K562 (cell line): ENCODE data around the gene AREL1. TPM values are rescaled to one million over a fixed set of nuclear protein-coding genes. Genes with fewer than 3 reads are reported as not detected.

Experiments used
- BACH1 ChIP-seq: fragments of 200-800 bp; sonication (Bioruptor generic); IDR thresholded peaks from 2 replicates; pipeline ENCODE4 v1.6.1; 2016; ENCODE audit warnings: missing genetic modification characterization, missing compliant biosample characterization
- CHCHD3 ChIP-seq: fragments of 250-450 bp; sonication (Bioruptor Pico); IDR thresholded peaks from 2 replicates; pipeline ENCODE4 v2.1.2; 2022; ENCODE audit warnings: mild to moderate bottlenecking
- CREM ChIP-seq: IDR thresholded peaks from 2 replicates; pipeline ENCODE4 v1.6.1; 2014; ENCODE audit warnings: antibody characterized with exemption, low read depth
- FOSL1 ChIP-seq: fragments of 200-800 bp; sonication (Bioruptor generic); conservative IDR thresholded peaks from 2 replicates; pipeline ENCODE4 v1.6.1; 2016; ENCODE audit warnings: missing genetic modification characterization, missing compliant biosample characterization
- FOXP4 ChIP-seq: sonication (generic); formaldehyde crosslinking; IDR thresholded peaks from 2 replicates; pipeline ENCODE4 v1.8.0; 2022; ENCODE audit warnings: mild to moderate bottlenecking, missing genetic modification reagents, borderline replicate concordance
- KDM1A ChIP-seq, 2 experiments: fragments of 450-650 bp; IDR thresholded peaks; 2 replicates each; pipeline ENCODE4 v1.6.1; 2016; ENCODE audit warnings: mild to moderate bottlenecking in 2 of 2
- KLF10 ChIP-seq: fragments of 250-450 bp; sonication (Bioruptor Pico); IDR thresholded peaks from 2 replicates; pipeline ENCODE4 v1.6.1; 2021; ENCODE audit warnings: matching md5 sums
- L3MBTL2 ChIP-seq: fragments of 450-650 bp; IDR thresholded peaks from 2 replicates; pipeline ENCODE4 v1.6.1; 2016; ENCODE audit warnings: mild to moderate bottlenecking, moderate library complexity
- LCOR ChIP-seq: sonication (generic); formaldehyde crosslinking; IDR thresholded peaks from 2 replicates; pipeline ENCODE4 v1.8.0; 2022; ENCODE audit warnings: mild to moderate bottlenecking, missing genetic modification reagents
- NFIC ChIP-seq: fragments of 450-650 bp; IDR thresholded peaks from 2 replicates; pipeline ENCODE4 v1.6.1; 2017; ENCODE audit warnings: mild to moderate bottlenecking, inconsistent platforms
- NRF1 ChIP-seq, 2 experiments: fragments of 450-650 bp; IDR thresholded peaks in 1 of 2; conservative IDR thresholded peaks in 1 of 2; 2 replicates each; pipeline ENCODE4 v1.6.1; 2014; ENCODE audit warnings: mild to moderate bottlenecking in 2 of 2
- POLR2G ChIP-seq: fragments of 200-400 bp; formaldehyde crosslinking; IDR thresholded peaks from 2 replicates; pipeline ENCODE4 v1.6.1; 2017; ENCODE audit warnings: low read depth, mild to moderate bottlenecking, antibody characterized with exemption, low read length, moderate library complexity
- SETDB1 ChIP-seq: IDR thresholded peaks from one replicate; pipeline ENCODE4 v1.6.1; 2012; ENCODE audit warnings: low read length, control low read depth, inconsistent platforms
- SMARCA5 ChIP-seq: fragments of 450-650 bp; IDR thresholded peaks from 2 replicates; pipeline ENCODE4 v1.6.1; 2016
- STAG1 ChIP-seq: sonication (generic); formaldehyde crosslinking; IDR thresholded peaks from 2 replicates; pipeline ENCODE4 v1.5.0; 2020; ENCODE audit warnings: missing genetic modification reagents, borderline replicate concordance
- THRAP3 ChIP-seq: fragments of 450-650 bp; IDR thresholded peaks from 2 replicates; pipeline ENCODE4 v1.6.1; 2016; ENCODE audit warnings: mild to moderate bottlenecking, inconsistent platforms, borderline replicate concordance
- USF2 ChIP-seq: sonication (generic); formaldehyde crosslinking; IDR thresholded peaks from 2 replicates; pipeline ENCODE4 v1.5.0; 2020; ENCODE audit warnings: missing genetic modification reagents
- XRCC5 ChIP-seq: fragments of 200-400 bp; formaldehyde crosslinking; IDR thresholded peaks from 2 replicates; pipeline ENCODE4 v1.6.1; 2017; ENCODE audit warnings: low read depth, mild to moderate bottlenecking, low read length
- ZFX ChIP-seq: sonication (generic); formaldehyde crosslinking; IDR thresholded peaks from 2 replicates; pipeline ENCODE4 v1.8.0; 2022; ENCODE audit warnings: mild to moderate bottlenecking, missing genetic modification reagents, moderate library complexity
- ZNF212 ChIP-seq: fragments of 450-650 bp; formaldehyde crosslinking; IDR thresholded peaks from 2 replicates; pipeline ENCODE4 v1.4.0; 2020; ENCODE audit warnings: mild to moderate bottlenecking
- ZNF408 ChIP-seq: fragments of 250-450 bp; sonication (Bioruptor Pico); IDR thresholded peaks from 2 replicates; pipeline ENCODE4 v1.4.0; 2020; ENCODE audit warnings: low read depth, mild to moderate bottlenecking, moderate library complexity
- ZNF507 ChIP-seq: conservative IDR thresholded peaks from 2 replicates; pipeline ENCODE4 v1.6.1; 2017; ENCODE audit warnings: missing genetic modification characterization, missing compliant biosample characterization
- ZNF583 ChIP-seq: fragments of 250-450 bp; sonication (Bioruptor Pico); IDR thresholded peaks from 2 replicates; pipeline ENCODE4 v1.4.0; 2020
- ZNF696 ChIP-seq: fragments of 250-450 bp; sonication (Bioruptor Pico); conservative IDR thresholded peaks from 2 replicates; pipeline ENCODE4 v1.4.0; 2020; ENCODE audit warnings: mild to moderate bottlenecking, moderate library complexity
- ZNF699 ChIP-seq: fragments of 250-450 bp; sonication (Bioruptor Pico); IDR thresholded peaks from 2 replicates; pipeline ENCODE4 v1.8.0; 2021; ENCODE audit warnings: mild to moderate bottlenecking, moderate library complexity; ENCODE audit not compliant: insufficient replicate concordance
- ZNF764 ChIP-seq: fragments of 250-450 bp; sonication (Bioruptor Pico); IDR thresholded peaks from 2 replicates; pipeline ENCODE4 v1.4.0; 2020; ENCODE audit warnings: low read depth, mild to moderate bottlenecking, moderate library complexity
- polyA plus RNA-seq, 8 experiments: library from polyadenylated mRNA; depleted of rRNA in 4 of 8; stranded (reverse) in 5 of 8; unstranded in 3 of 8; fragments of >200 nt; fragmentation: Nextera tagmentation in 2 of 8; fragmentation: Illumina TruSeq in 1 of 8; extraction: Ambion mirVana in 2 of 8; extraction: Trizol in 1 of 8; gene quantifications; 2 replicates each; pipeline versions ENCODE4 v1.2.1 to v1.2.3, GENCODE V29; 2011 to 2014; ENCODE audit warnings: inconsistent platforms in 1 of 8, missing spikeins in 1 of 8
- total RNA-seq, 7 experiments: library from RNA; depleted of rRNA in 6 of 7; stranded (reverse); fragments of >200 nt in 6 of 7; fragmentation: Illumina TruSeq in 2 of 7; extraction: Trizol in 2 of 7; gene quantifications; 2 replicates each; pipeline versions ENCODE4 v1.2.1 to v1.2.3, GENCODE V29; 2011 to 2021; ENCODE audit warnings: low replicate concordance in 1 of 7
- TF ChIP-seq, protein P1 (sequence below): fragments of 450-650 bp; IDR thresholded peaks from 2 replicates; pipeline ENCODE4 v1.7.0; 2016; ENCODE audit warnings: borderline replicate concordance

Gene AREL1
- total and polyA plus RNA-seq, 9 of the 15 experiments (the other 6 are each of a cell fraction or from before 2014, with no cell fraction given): 6.0 to 24.8 (median 16.6) TPM

DNA sequence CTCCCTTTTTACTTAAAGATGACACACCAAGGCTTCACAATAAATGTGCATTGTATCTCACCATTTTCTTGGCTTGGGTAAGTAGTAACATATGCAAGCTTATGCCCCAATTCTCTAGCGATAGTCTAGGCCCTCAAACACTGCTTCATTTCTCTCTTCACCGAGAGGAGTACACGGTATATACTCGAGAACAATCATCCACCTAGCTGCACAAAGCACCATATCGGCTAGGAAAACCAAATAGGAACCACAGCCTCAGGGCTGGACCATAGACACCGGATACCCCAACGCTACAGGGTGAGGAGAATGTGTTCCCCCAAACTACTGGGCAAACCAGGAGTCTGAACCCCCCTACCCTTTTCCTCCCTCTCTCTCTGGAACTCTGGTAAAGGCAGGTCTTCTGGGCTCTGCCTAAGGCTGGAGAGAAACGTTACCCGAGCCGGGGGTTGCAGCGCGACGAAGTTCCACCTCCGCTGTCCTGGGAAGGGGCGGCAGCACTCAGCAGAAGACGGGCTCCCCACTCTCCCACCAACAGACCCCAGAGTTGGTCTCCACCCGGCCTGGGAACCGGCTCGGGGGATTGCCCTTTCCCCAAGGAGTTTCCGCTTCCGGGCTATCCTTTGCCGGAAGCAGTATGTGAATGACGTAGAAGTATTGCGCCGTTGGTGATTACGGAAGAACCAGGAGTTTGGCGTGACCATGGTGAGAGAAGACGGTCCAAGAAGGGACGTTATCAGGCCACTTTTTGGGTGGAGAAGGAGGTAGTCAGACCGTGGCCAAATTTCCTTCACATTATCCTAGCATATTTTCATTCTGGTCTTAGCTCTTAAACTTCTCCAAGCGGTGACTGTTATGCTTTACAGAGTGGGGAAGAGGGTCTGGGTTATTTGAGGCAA is at the start of gene AREL1, which contains the start of gene FCF1 (continued):
- no peak for TF ChIP-seq L3MBTL2
- TF ChIP-seq, protein P1, sequence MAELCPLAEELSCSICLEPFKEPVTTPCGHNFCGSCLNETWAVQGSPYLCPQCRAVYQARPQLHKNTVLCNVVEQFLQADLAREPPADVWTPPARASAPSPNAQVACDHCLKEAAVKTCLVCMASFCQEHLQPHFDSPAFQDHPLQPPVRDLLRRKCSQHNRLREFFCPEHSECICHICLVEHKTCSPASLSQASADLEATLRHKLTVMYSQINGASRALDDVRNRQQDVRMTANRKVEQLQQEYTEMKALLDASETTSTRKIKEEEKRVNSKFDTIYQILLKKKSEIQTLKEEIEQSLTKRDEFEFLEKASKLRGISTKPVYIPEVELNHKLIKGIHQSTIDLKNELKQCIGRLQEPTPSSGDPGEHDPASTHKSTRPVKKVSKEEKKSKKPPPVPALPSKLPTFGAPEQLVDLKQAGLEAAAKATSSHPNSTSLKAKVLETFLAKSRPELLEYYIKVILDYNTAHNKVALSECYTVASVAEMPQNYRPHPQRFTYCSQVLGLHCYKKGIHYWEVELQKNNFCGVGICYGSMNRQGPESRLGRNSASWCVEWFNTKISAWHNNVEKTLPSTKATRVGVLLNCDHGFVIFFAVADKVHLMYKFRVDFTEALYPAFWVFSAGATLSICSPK: no peak
- TF ChIP-seq ZNF699 (CRISPR knock-in tag): no peak
- TF ChIP-seq KLF10 (CRISPR knock-in tag): no peak
- TF ChIP-seq ZNF764: no peak
- TF ChIP-seq LCOR: peak; percentile 70; the same call in 1 of the 2 replicates
- TF ChIP-seq ZNF507 (tag): no peak
- TF ChIP-seq KDM1A (IDR thresholded peaks at IDR 0.05): no peak
- no peak for TF ChIP-seq ZNF696
- TF ChIP-seq CREM: peak; percentile 99
- TF ChIP-seq XRCC5: no peak
- TF ChIP-seq ZNF212: no peak
- peak; percentile 48; the same call in 1 of the 2 replicates for TF ChIP-seq BACH1 (tag)
- no peak for TF ChIP-seq USF2
- peak; percentile 71 for TF ChIP-seq POLR2G
- TF ChIP-seq NRF1 (conservative IDR thresholded peaks at IDR 0.05 in 1 of 2, IDR thresholded peaks at IDR 0.05 in 1 of 2): no peak
- peak; percentile 62 for TF ChIP-seq ZFX
- no peak for TF ChIP-seq SETDB1
- TF ChIP-seq SMARCA5: no peak
- peak; percentile 27 for TF ChIP-seq NFIC
- TF ChIP-seq ZNF408 (CRISPR knock-in tag): no peak
- no peak for TF ChIP-seq THRAP3
- no peak for TF ChIP-seq STAG1 (CRISPR knock-in tag)
- TF ChIP-seq FOXP4 (CRISPR knock-in tag): no peak
- TF ChIP-seq FOSL1 (tag): 0 out of 2 replicates have a peak, but pooled peaks have one; percentile 22
- no peak for TF ChIP-seq CHCHD3 (CRISPR knock-in tag)
- TF ChIP-seq ZNF583 (CRISPR knock-in tag): no peak
